Vagina (tissue), 2 donors: ENCODE data around the gene GTF3C2.

Experiments used
- POLR2A ChIP-seq, 2 donors: fragments of 450-650 bp; IDR thresholded peaks; one replicate each; pipeline ENCODE4 v1.6.1; 2017; ENCODE audit warnings: antibody characterized with exemption in 2 of 2, mild to moderate bottlenecking in 2 of 2, moderate library complexity in 2 of 2
- TF ChIP-seq, protein P1 (sequence below), 3 experiments: fragments of 450-650 bp in 2 of 3; fragments of 200-600 bp in 1 of 3; sonication (generic) in 1 of 3; IDR thresholded peaks; one replicate each; pipeline ENCODE4 v1.5.1; 2017 to 2019; ENCODE audit warnings: antibody characterized with exemption in 3 of 3, mild to moderate bottlenecking in 2 of 3, moderate library complexity in 2 of 3

DNA sequence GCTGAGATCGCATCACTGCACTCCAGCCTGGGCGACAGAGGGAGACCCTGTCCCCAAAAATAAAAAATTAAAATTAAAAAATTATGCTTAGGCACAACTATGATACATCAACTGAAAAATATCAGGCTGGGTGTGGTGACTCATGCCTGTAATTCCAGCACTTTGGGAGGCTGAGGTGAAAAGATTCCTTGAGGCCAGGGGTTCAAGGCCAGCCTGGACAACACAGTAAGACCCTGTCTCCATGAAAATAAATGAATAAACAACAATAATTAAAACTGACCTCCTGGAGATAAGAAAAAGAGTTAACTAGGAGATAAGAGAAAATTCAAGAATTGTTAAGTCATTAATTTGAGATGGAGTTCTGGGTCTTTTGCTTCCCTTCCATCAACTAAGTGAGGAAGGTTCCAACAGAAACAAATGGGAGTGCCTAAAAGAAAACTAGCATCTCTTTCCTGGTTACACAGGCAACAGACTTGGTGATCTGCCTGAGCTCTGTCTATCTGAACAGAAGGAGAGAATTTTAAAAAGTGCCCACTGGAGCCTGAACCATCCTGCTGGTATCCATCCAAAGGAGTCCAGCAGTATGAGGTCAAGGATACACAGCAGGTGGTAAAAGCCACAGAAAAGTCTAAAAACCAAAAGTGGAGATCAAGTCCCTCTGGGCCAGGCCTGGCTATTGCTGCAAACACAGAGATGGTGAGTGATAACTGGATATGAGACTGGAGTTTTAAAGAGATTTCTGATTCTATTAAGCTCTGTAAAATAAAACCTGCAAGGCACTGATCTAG is 44.0 kb upstream of the GTF3C2 start:
- TF ChIP-seq POLR2A (IDR thresholded peaks at IDR 0.05): no peak
- TF ChIP-seq, protein P1, sequence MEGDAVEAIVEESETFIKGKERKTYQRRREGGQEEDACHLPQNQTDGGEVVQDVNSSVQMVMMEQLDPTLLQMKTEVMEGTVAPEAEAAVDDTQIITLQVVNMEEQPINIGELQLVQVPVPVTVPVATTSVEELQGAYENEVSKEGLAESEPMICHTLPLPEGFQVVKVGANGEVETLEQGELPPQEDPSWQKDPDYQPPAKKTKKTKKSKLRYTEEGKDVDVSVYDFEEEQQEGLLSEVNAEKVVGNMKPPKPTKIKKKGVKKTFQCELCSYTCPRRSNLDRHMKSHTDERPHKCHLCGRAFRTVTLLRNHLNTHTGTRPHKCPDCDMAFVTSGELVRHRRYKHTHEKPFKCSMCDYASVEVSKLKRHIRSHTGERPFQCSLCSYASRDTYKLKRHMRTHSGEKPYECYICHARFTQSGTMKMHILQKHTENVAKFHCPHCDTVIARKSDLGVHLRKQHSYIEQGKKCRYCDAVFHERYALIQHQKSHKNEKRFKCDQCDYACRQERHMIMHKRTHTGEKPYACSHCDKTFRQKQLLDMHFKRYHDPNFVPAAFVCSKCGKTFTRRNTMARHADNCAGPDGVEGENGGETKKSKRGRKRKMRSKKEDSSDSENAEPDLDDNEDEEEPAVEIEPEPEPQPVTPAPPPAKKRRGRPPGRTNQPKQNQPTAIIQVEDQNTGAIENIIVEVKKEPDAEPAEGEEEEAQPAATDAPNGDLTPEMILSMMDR (IDR thresholded peaks at IDR 0.05): no peak
